WTC11 (cell line): ENCODE data around the gene RAB34. TPM values are rescaled to one million over a fixed set of nuclear protein-coding genes. Genes with fewer than 3 reads are reported as not detected.

Source experiments
- ATAC-seq: fragments of 200-7000 bp; cut with Tn5 transposase; 2 replicates; pipeline ENCODE4 v1.10.0; 2021; ENCODE audit warnings: mild to moderate bottlenecking, moderate library complexity
- CTCF ChIA-PET: fragments of 300-600 bp; sonication (Branson Sonifier 250); formaldehyde crosslinking; loops from one replicate; lab custom pipeline; 2021; ENCODE audit warnings: antibody characterized with exemption; lab: Charles Lee
- POLR2A ChIA-PET: fragments of 350-600 bp; sonication (Branson Sonifier 250); formaldehyde crosslinking; loops from one replicate; lab custom pipeline; 2021; ENCODE audit warnings: antibody characterized with exemption; lab: Charles Lee
- DNase-seq: peaks from one replicate; pipeline ENCODE4 v3.0.0; 2021; ENCODE audit warnings: low spot score
- H3K27ac Mint-ChIP-seq: 2 replicates; pipeline ENCODE4 v1.8.0; 2021; ENCODE audit warnings: mixed read lengths
- H3K27me3 Mint-ChIP-seq: 2 replicates; pipeline ENCODE4 v1.8.0; 2021; ENCODE audit warnings: low read depth, mild to moderate bottlenecking, moderate library complexity, mixed read lengths
- H3K36me3 Mint-ChIP-seq: 2 replicates; pipeline ENCODE4 v1.8.0; 2021; ENCODE audit warnings: mixed read lengths
- H3K4me1 Mint-ChIP-seq: 2 replicates; pipeline ENCODE4 v1.8.0; 2022; ENCODE audit warnings: mixed read lengths
- H3K4me3 Mint-ChIP-seq: 2 replicates; pipeline ENCODE4 v1.8.0; 2021; ENCODE audit warnings: mild to moderate bottlenecking, moderate library complexity, mixed read lengths
- H3K9me3 Mint-ChIP-seq: 2 replicates; pipeline ENCODE4 v1.8.0; 2021; ENCODE audit warnings: mixed read lengths
- AFF4 ChIP-seq: sonication (generic); formaldehyde crosslinking; IDR thresholded peaks from 2 replicates; pipeline ENCODE4 v1.8.1; 2023; ENCODE audit warnings: mild to moderate bottlenecking, missing genetic modification reagents, borderline replicate concordance
- CTCF ChIP-seq: fragments of 200-600 bp; IDR thresholded peaks from 2 replicates; pipeline ENCODE4 v1.8.0; 2022; ENCODE audit warnings: antibody characterized with exemption
- FOXP4 ChIP-seq: sonication (generic); formaldehyde crosslinking; IDR thresholded peaks from 2 replicates; pipeline ENCODE4 v1.8.0; 2022; ENCODE audit warnings: mild to moderate bottlenecking, missing genetic modification reagents
- IRF2 ChIP-seq: sonication (generic); formaldehyde crosslinking; IDR thresholded peaks from 2 replicates; pipeline ENCODE4 v1.8.0; 2022; ENCODE audit warnings: low read depth, missing genetic modification reagents, borderline replicate concordance
- JUN ChIP-seq: sonication (generic); formaldehyde crosslinking; IDR thresholded peaks from 2 replicates; pipeline ENCODE4 v1.8.0; 2023; ENCODE audit warnings: mild to moderate bottlenecking, missing genetic modification reagents
- NFYB ChIP-seq: sonication (generic); formaldehyde crosslinking; conservative IDR thresholded peaks from 2 replicates; pipeline ENCODE4 v1.8.0; 2022; ENCODE audit warnings: low read depth, missing genetic modification reagents
- PRDM15 ChIP-seq: sonication (generic); formaldehyde crosslinking; IDR thresholded peaks from 2 replicates; pipeline ENCODE4 v1.8.0; 2022; ENCODE audit warnings: missing genetic modification reagents
- TCF7 ChIP-seq: sonication (generic); formaldehyde crosslinking; IDR thresholded peaks from 2 replicates; pipeline ENCODE4 v1.8.0; 2022; ENCODE audit warnings: mild to moderate bottlenecking, low read depth, missing genetic modification reagents, moderate library complexity
- USF1 ChIP-seq: sonication (generic); formaldehyde crosslinking; IDR thresholded peaks from 2 replicates; pipeline ENCODE4 v1.8.0; 2022; ENCODE audit warnings: mild to moderate bottlenecking, missing genetic modification reagents
- ZNF317 ChIP-seq: sonication (generic); formaldehyde crosslinking; IDR thresholded peaks from 2 replicates; pipeline ENCODE4 v1.8.1; 2023; ENCODE audit warnings: low read depth, mild to moderate bottlenecking, moderate library complexity, missing genetic modification reagents, borderline replicate concordance
- ZNF532 ChIP-seq: fragments of 250-450 bp; sonication (Bioruptor Pico); IDR thresholded peaks from 2 replicates; pipeline ENCODE4 v1.9.0; 2021; ENCODE audit warnings: mild to moderate bottlenecking, borderline replicate concordance
- total RNA-seq: library from RNA; stranded (reverse); gene quantifications from 3 replicates; pipeline ENCODE4 v1.2.3, GENCODE V29; 2021

The RAB34 gene
- total RNA-seq, 1 experiment from 2014 or later = 181 TPM

- no peaks in the 10 kb centered on the region for H3K9me3 Mint-ChIP-seq
- peaks cover 30% of the 10 kb centered on the region for H3K36me3 Mint-ChIP-seq
- TF ChIP-seq CTCF = peak; percentile 92
- no peak for TF ChIP-seq AFF4 (CRISPR knock-in tag)
- no peaks in the 10 kb centered on the region for H3K27me3 Mint-ChIP-seq
- H3K4me3 Mint-ChIP-seq = no peak overlapping the region
- peak overlapping the region; percentile 96 for H3K27ac Mint-ChIP-seq
- ATAC-seq (no peak), DNase-seq (peak; percentile 81)
- ChIA-PET CTCF (interaction anchor here (0.6 to 6.5 kb wide), 55 partner anchors 10 to 858 kb away, joined by 3 to 147 read pairs (median 7); partner anchors contain the start of genes BLTP2, ERAL1, FAM222B and FLOT2), POLR2A (interaction anchor here (0.7 to 2.0 kb wide), 3 partner anchors 12 to 72 kb away, joined by 3 to 9 read pairs (median 5); no protein-coding TSS in a partner anchor)
- peaks cover 57% of the 10 kb centered on the region for H3K4me1 Mint-ChIP-seq
Observed at GRCh38 chr17:28763804-28764266, 46.2 kb upstream of the RAB34 start.

- ChIA-PET POLR2A (interaction anchor here (0.6 to 2.0 kb wide), 5 partner anchors 11 to 107 kb away, joined by 3 to 9 read pairs (median 3); no protein-coding TSS in a partner anchor), CTCF (interaction anchor here (0.6 to 6.5 kb wide), 53 partner anchors 10 to 858 kb away, joined by 3 to 147 read pairs (median 8); partner anchors contain the start of genes BLTP2, ERAL1, FAM222B and FLOT2)
- Mint-ChIP-seq H3K27ac (peak overlapping the region; percentile 54), H3K36me3 (peaks cover 35% of the 10 kb centered on the region), H3K9me3 (no peaks in the 10 kb centered on the region), H3K4me1 (peaks cover 54% of the 10 kb centered on the region), H3K27me3 (no peaks in the 10 kb centered on the region)
- ATAC-seq = no peak
- DNase-seq = no peak
- TF ChIP-seq USF1 (no peak), ZNF317 (CRISPR knock-in tag) (no peak), NFYB (CRISPR knock-in tag) (no peak), PRDM15 (no peak), JUN (CRISPR knock-in tag) (no peak), IRF2 (CRISPR knock-in tag) (no peak), ZNF532 (CRISPR knock-in tag) (no peak), CTCF (no peak), FOXP4 (CRISPR knock-in tag) (no peak), TCF7 (CRISPR knock-in tag) (no peak)
- TF ChIP-seq, all 79 proteins: peak for 0
- H3K4me3 Mint-ChIP-seq = no peak overlapping the region
Observed at GRCh38 chr17:28763137-28763799, 45.6 kb upstream of the RAB34 start.
